Stromal cell of bone marrow (primary cell): ENCODE measurements around the gene NAALADL2.
"Not testable (repeated sequence)": the region's sequence is repeated elsewhere in the genome, so short reads cannot be mapped to it uniquely, and the experiment has no call there.

ENCODE experiments used
- DNase-seq: peaks from one replicate; pipeline ENCODE4 v3.0.0-alpha.2; 2012; ENCODE audit warnings: low read depth

NAALADL2 gene

GRCh38 chr3:175131866-175132265, 272.7 kb downstream of the NAALADL2 start:
- not testable (repeated sequence) for DNase-seq

DNA sequence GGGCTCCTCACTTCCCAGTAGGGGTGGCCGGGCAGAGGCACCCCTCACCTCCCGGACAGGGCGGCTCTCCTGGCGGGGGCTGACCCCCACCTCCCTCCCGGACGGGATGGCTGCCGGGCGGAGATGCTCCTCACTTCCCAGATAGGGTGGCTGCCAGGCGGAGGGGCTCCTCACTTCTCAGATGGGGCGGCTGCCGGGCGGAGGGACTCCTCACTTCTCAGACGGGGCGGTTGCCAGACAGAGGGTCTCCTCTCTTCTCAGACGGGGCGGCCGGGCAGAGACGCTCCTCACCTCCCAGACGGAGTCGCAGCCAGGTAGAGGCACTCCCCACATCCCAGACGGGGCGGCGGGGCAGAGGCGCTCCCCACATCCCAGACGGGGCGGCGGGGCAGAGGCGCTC, 273.6 kb downstream of the NAALADL2 start:
- not testable (repeated sequence) for DNase-seq

GRCh38 chr3:175144368-175144767, 285.2 kb downstream of the NAALADL2 start:
- DNase-seq, result no peak

- peak; percentile 11 for DNase-seq
Observed at GRCh38 chr3:175146258-175146657, 287.1 kb downstream of the NAALADL2 start.

DNA sequence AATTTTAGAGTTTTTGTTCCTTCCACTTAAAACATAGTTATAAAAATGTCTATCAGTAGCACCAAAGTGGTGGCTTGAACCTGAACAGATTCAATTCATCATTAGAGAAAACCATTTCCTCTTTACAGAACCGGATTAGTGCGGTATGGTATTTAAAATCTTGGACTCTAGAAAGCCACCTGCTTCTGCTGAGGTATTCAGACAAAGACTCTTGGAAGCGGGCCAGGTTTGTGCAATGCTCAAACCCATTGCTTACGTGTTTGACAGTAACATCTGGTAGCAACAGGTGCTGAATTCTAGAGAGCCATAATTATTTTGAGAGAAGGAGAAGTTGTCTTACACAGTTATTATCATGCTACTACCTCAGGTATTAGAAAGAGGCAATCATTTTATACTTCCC, 290.5 kb downstream of the NAALADL2 start:
- DNase-seq, result no peak

GRCh38 chr3:175150812-175151401, 291.8 kb downstream of the NAALADL2 start:
- DNase-seq, result no peak

DNA sequence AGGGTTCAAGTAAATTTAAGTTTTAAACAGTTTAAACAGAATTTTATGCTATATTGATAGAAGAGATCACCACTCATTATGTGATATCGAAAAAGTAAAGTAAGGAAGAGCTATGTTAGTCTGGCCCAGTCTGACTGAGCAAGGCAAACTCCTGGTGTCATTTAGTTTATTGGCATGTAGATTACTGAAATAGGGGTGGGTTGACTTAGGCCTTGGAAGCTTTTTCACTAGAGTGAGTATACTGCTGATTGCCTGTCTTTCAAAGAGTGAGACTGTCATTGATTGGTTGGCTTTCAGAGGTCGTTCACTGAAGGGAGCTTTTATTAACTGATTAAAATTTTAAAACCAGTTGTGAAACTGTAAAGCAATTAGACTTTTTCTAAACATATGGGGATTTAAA, 294.5 kb downstream of the NAALADL2 start:
- DNase-seq, result no peak

GRCh38 chr3:175155172-175155571, 296.0 kb downstream of the NAALADL2 start:
- DNase-seq, result no peak

DNA sequence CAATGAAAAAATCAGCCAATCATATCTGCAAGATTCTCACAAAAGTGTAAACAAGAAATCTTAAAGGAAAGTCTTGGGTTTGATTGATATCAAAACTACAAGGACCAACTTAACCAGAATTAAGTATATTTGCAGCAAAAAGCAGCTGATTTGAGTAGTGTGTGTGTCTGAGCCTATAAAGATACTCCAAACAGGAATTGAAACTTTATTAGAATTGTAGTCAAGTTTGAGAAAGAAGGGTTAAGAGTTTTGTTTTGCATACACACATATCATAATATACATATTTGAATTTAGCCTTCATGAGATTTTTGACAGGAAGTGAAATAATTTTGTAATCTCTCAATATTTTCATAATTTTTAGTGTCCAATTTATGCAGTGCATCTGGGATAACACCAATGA, 300.1 kb downstream of the NAALADL2 start:
- DNase-seq, result no peak

DNA sequence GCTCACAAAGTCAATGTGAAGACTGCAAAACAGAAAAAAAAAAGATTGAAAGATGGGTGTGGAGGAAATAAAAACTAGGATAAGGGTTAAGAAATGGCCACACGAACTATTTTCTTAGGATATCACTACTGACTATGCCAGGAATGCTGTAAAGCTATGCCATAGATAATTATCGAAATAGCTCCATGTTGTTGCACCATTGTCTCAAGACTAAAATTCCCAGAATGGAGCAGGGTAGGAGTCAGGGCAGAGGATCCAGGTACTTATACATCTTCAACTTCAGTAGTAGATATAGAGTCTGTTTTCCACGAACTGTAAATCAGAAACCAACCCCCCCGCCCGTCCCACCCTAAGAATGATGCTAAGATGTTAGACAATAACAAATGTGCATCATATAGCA, 302.2 kb downstream of the NAALADL2 start:
- DNase-seq, result no peak

DNA sequence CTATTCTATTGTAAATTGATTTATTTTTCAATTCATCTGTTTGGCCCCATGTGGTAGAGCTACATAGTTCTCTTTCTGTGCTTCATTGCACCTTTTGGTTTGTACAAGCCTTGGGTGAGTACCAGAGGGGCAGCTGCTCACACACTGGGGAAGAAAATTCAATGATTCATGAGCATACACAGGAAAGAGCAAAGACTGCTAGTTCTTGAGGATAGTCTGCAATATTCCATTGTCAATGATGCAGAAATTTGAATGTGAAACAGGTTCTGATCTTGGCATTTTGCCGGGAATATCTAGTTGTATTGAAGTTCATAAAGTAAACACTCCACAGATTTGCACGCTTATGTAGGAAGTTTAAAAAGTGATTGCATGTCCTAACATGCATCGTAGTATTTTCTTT, 304.6 kb downstream of the NAALADL2 start:
- no peak for DNase-seq

- DNase-seq, result not testable (repeated sequence)
Observed at GRCh38 chr3:175173117-175173516, 314.0 kb downstream of the NAALADL2 start.

DNA sequence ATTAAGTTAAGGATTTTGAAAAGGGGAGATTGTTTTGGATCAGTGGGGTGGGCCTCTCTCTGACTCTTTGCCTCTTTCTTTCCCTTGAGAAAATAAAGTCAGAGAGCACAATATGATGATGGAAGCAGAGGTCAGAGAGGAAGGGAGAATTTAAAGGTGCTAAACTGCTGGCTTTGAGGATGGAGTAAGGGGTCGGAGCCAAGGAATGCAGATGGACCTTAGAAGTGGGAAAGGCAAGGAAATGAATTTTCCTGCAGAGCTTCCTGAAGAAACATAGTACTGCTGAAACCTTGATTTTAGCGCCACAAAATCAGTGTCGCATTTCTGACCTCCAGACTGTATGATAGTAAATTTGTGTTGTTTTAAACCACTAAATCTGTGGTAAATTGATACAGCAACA, 317.4 kb downstream of the NAALADL2 start:
- DNase-seq, result no peak

DNA sequence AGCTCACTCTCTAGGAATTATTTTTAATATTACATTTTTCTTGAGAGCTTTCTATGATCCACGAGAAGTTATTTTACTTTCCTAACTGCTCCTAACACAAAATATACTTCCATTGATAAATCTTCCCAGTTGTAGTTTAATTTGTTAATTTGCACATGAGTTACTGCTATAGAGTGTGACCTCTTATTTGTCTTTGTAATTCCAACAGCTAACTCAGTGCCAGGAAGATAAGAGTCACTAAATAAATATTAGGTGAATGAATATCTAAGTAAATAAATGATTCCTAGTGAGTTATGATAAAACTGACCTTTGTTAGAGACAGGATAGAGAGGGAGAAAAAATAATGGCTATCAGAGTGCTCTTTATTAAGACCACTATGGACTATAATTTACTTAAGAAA, 319.9 kb downstream of the NAALADL2 start:
- no peak for DNase-seq

- DNase-seq, result no peak
Observed at GRCh38 chr3:175184392-175184791, 325.3 kb downstream of the NAALADL2 start.

GRCh38 chr3:175185903-175186302, 326.8 kb downstream of the NAALADL2 start:
- DNase-seq, result no peak

DNA sequence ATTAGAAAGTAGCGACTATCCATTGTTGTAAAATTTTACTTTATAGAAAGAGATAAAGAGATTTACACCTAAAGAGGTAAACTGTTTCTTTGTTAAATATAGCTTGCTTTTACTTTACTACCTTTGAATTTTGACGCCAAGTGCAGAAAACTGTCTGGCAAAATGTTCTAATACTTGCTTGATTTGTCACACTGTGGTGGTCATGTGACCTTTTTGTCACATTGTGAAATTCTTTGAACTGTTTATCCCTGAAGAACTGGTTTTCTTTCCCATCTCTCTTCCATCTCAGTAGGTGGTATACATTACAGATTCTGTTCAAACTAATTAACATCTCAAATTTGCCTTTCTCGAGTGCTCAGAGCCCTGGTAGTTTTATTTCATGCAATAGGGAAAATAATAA, 327.4 kb downstream of the NAALADL2 start:
- no peak for DNase-seq

- DNase-seq, result no peak
Observed at GRCh38 chr3:175187586-175187985, 328.5 kb downstream of the NAALADL2 start.

DNA sequence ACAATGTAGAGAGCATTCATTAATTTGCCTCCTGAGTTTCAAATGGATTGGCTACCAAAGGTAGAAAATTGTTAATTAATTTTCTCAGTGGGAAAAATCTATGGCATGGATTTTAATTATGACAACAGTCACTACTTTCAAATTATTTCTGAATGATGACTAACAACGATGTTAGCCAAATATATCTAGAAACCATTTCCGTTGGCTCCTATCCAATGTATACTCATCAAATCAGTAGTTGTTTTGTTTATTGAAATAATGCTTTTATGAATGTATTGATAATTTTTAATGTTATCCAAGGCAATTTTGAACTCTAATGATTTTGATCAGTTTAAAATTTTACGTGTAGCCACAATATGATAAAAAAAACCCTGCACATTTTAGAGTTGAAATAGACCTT, 333.4 kb downstream of the NAALADL2 start:
- no peak for DNase-seq

- peak; percentile 21 for DNase-seq
Observed at GRCh38 chr3:175193815-175194518, 334.8 kb downstream of the NAALADL2 start.

DNA sequence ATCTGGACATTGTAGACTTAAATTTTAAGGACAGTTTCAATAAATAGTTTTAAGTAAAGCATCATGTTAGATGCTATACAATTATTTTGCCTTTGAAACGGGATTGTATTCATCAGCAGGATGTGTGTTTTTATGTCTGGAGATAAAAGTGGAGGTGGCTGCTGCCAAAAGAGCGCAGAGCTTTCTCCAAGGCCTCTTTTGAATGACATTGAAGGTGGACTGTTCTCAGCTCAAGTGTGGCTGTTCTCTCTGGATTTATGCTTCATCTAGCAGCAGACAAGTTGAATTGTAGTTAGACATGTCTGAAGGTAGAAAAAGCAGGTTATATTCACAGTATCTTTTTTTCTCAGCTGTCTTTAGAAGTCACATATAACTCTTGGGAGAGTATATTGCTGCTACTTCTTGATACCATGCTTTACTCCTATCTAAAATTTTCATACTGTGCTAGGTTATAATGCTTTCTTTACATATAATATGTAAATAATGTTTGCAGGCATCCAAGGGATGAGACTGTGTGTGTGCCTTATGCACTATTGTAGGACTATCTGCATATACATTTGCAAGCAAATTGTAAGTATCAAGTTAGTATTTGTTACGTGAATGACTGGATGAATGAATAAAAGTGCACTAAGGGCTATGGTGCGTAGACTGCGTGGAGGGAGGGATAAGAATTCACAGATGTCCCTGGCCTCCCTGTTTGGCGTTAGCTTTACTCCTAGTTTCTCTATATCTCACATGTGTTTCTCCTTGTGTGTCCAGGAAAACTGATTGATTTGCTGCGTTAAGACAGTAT, 340.1 kb downstream of the NAALADL2 start:
- DNase-seq, result no peak

DNA sequence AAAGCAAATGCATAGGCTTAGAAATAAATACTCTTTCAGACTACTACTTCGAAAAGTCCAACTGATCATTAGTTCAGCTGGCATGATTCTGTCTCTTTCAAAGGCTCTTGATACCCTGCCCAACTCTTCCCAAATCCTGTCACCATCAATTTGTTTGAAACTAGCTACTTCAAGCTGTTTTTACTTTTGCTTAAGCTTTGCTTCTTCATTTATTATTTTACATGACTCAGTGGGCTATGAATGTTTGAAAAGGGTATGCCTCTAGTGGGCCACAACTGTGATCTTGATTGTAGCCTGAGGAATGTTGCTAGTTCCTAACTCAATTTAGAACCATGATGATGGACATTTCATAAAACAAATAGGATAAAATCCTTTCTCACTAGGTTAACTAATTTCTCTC, 340.8 kb downstream of the NAALADL2 start:
- no peak for DNase-seq

DNA sequence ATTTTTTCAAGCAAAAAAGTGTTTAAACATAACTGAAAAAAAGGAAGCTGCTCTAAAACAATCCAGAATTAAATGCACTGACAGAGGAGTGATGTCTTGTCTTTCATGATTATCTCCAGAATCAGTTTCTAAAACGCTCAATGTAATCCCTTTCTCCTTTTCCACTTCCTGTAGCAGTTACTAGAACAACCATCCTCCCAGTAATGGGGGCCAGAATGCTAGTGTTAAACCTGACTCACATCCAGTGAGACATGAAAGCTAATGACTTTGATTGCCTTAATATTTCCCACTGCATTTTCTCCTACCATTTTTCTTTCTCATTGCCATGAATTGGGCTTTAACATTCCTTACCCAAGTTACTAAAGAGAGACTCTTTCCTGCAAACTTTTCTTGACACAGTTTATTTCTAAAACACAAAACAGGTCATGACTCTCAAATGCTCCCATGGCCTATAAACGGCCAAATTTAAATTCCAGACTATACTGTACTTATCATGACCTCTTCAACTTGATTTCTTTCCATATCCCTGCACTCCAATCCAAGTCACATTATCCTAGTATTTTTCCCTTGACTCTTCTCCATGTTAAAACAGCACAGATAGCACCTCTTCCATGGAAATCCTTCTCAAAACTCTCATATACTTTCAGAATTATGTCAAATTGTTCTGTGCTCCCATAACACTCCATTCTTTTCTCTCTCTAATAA, 341.4 kb downstream of the NAALADL2 start:
- no peak for DNase-seq
